ENCODE measurements around the gene TNFRSF25.
"Not testable (repeated sequence)": the region's sequence is repeated elsewhere in the genome, so short reads cannot be mapped to it uniquely, and the experiment has no call there.

The TNFRSF25 gene

GRCh38 chr1:6467744-6468688, 2.0 kb upstream of the TNFRSF25 start:
- no peak for FAIRE-seq

GRCh38 chr1:6467224-6467623, 1.3 kb upstream of the TNFRSF25 start:
- FAIRE-seq: no peak

DNA sequence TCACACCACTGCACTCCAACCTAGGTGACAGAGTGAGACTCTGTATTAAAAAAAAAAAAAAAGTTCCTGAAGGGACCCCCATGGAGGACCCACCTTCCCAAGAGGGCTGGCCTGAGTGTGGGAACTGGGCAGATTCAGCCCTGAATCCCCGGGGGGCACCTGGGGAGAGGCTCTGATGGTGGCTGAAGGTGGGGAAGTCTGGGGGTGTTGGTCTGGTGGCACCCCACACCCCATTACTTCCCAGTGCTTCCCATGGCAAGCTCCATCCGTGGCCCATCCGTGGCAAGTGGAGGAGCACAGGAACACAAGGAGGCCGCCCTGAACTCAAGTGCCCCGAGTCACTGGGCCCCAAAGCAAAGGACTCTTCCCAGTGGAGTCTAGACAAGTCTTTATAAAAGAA, 778 bp upstream of the TNFRSF25 start:
- no peak for FAIRE-seq

- no peak for FAIRE-seq
These were observed 440 bp downstream of the TNFRSF25 start for GRCh38 chr1:6465461-6466005.

GRCh38 chr1:6464915-6465314, 1.1 kb downstream of the TNFRSF25 start:
- no peak for FAIRE-seq

DNA sequence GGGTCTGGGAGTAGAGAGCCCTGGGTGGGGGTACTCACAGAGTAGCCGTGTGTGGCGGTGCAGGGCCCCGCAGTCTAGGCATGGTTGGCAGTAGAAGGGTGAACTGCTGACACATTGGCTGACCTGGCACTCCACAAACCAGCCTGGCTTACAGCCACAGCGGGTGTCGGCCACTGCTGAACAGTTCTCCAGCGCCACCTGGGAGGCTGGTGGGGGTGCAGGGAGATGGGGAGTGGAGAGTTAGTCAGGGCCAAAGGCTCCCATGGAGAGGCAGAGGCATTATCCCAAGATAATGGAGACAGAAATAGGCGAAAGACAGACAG, 1.5 kb downstream of the TNFRSF25 start:
- no peak for FAIRE-seq

- no peak for FAIRE-seq
These were observed 2.9 kb downstream of the TNFRSF25 start for GRCh38 chr1:6463120-6463412.

DNA sequence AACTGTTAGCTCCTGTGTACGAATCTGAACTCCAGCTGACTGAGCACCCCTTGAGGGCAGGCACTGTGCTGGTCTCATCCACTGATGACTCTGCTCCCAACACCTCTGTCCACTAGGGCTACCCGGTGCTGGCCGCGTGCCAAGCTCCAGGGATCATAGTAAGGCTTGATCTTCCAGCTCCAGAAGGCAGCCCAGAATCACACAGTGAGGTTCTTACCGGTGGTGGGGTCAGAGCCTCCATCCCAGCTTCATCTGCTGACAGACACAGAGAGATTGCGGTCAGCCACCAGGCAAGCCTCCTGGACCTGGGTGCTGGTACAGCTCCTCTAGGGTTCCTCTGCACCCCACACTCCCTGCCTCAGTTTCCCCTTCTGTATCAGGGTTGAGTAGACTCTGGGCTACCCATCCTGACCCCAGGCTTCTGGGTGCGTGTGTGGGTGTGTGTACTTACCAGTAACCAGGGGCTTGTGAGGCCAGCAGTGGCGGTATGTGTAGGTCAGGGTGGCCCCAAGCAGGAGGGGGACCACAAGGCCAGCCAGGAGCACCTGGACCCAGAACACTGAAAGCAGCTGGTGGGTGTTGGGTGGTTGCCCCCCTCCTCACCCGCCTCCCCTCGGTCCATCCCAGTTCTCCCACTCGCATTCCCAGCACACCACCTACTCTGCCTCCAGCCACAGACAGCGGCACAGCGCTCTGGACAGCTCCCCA, 3.4 kb downstream of the TNFRSF25 start:
- FAIRE-seq: no peak

GRCh38 chr1:6461538-6462411, 4.2 kb downstream of the TNFRSF25 start:
- no peak for FAIRE-seq

- no peak for FAIRE-seq
These were observed 4.9 kb downstream of the TNFRSF25 start for GRCh38 chr1:6461051-6461530.

GRCh38 chr1:6460301-6461050, 5.5 kb downstream of the TNFRSF25 start:
- no peak for FAIRE-seq

GRCh38 chr1:6459850-6460265, 6.1 kb downstream of the TNFRSF25 start:
- no peak for FAIRE-seq

DNA sequence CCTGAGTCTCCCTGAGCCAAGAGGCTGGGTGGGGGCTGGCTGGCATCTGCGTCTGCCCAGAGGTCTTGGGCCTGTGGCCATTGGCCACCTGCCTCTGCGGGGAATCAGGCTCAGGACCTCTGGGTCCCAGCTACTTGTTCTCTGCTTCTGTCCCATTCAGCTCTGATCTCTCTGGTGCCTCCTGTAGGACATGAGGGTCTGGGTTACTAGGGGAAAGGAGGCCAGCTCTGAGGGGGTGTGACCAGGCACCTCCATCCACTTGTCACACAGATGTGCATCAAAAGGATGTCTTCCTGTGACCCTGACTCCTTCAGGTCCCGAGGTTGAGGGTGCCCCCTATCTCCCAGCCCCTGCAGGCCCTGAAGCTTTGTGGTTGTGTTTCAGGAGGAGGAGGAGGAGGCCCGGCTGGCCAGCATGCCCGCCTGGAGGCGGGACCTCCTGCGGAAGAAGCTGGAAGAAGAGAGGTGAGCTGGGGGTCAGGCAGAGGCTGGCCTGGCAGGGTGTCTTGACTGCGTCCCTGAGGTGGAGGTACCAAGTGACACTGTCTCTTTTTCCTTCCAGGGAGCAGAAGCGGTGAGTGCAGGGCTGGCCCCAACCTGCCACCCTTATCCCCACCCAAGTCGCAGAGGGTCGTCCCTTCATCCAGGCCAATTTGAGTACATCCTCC, 9.0 kb downstream of the TNFRSF25 start:
- FAIRE-seq: no peak

- not testable (repeated sequence) for FAIRE-seq
These were observed 10.0 kb downstream of the TNFRSF25 start for GRCh38 chr1:6455752-6456520.

DNA sequence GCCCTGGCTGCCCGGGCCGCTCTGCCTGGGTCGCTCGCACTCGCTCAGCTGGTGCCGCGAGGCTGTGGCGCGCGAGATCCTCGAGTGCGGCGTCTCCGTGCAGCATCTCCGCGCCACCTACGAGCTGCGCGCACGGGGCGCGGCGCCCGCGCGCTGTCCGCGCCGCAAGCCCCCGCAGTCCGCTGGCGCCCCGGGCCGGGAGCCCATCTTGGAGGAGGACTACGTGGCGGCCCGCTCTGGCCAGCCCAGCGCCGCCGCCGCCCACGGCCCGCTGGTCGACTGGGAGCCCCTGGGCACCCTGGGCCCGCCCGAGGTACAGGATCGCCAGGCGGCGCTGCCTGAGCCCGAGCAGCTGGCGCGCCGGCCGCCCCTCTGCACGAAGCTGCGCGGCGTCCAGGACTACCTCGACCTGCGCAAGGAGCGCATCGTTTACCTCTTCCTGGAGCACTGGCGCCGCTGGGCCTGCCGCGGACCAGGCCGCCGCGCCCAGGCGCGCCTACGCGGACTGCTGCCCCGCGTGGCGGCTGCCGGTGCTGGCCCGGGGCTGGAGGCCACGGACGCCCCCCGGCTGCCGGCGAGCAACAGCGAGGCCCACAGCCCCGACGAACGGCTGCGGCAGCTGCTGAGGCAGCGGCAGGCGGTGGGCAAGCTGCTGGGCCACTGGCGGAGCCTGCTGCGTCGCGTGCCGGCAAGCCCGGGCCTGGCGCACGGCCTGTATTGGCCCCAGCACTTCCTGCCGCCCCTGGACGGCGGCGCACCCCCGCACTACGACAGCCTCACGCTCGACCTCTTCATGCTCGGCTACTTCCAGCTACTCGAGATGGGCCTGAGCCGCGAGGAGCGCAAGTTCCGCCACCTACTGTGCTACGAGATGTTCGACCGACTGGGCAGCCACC, 10.9 kb downstream of the TNFRSF25 start:
- no peak for FAIRE-seq

DNA sequence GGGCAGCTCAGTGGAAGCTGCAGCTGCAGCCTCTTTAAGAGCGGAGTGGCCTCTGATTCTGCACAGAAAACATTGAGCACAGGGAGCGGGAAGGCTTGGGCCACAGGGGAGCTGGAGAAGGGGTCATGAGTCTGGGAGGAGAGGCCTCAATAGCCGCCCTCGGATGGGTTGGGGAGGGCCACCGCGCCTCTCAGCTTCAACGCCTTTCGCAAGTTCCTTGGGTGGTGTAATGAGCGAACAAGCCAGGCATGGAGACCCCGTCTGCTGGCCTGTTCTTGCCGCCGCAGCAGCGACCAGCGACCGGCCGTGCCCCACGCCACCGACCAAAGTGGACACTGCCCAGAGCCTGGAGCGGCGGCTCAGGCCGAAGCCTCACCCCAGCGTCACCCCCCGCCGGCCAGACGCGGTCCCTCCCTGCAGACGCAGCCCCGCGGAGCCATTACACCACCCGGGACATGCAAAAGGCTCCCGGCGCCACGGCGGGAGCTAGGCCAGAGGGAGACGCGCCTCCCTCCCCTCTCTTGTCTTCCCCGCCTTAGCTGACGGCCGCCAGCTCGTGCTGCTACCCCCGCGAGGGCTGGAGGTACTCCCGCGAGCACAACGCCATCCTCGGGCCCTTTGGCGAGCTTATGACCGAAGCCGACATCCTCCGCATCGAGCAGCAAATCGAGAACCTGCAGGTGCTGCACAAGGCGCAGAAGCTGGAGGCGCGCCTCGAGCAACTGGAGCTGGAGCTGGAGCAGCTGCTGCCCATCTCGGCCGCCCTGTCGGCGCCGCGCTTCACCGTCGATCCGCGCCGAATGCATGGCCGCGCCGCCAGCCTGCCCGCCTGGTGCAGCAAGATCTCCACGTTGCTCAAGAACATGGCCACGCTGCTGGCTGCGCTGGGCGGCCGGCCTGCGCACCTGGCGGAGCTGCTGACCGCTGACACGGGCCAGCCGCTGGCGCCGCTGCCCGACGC, 11.8 kb downstream of the TNFRSF25 start:
- FAIRE-seq: not testable (repeated sequence)

DNA sequence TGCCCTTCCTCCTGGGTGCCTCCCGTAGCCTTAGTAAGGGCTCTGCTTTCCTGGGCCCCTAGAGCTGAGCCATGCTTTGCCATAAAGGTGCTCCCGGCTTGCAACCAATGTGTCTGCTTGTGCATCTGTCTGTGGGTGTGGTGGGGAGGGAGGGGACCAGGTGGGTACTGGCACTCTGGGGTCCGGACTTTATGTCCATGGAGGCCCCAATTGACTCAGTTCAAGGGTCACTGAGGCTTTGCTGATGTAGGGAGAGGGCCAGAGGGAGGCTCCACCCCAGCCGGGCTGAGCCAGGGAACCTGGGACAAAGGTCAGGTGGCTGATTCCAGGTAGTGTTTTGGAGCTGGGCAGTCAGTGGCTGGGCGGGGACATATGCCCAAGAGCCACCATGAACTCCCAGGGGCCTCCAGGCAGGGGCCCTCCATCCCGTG, 15.0 kb downstream of the TNFRSF25 start:
- no peak for FAIRE-seq

- FAIRE-seq: not testable (repeated sequence)
These were observed 15.5 kb downstream of the TNFRSF25 start for GRCh38 chr1:6450486-6450885.

All from colon (tissue), 2 donors.